Measurements from ENCODE around the gene PHRF1. TPM values are rescaled to one million over a fixed set of nuclear protein-coding genes. Genes with fewer than 3 reads are reported as not detected.

Gene PHRF1
- total and polyA plus RNA-seq, 2 donors from 2014 or later: 7.5 to 30.9 TPM

- no peak overlapping the region for H3K27ac ChIP-seq (ENCODE audit: low read depth in 2 of 2, low read length in 2 of 2)
- TF ChIP-seq, protein P1, sequence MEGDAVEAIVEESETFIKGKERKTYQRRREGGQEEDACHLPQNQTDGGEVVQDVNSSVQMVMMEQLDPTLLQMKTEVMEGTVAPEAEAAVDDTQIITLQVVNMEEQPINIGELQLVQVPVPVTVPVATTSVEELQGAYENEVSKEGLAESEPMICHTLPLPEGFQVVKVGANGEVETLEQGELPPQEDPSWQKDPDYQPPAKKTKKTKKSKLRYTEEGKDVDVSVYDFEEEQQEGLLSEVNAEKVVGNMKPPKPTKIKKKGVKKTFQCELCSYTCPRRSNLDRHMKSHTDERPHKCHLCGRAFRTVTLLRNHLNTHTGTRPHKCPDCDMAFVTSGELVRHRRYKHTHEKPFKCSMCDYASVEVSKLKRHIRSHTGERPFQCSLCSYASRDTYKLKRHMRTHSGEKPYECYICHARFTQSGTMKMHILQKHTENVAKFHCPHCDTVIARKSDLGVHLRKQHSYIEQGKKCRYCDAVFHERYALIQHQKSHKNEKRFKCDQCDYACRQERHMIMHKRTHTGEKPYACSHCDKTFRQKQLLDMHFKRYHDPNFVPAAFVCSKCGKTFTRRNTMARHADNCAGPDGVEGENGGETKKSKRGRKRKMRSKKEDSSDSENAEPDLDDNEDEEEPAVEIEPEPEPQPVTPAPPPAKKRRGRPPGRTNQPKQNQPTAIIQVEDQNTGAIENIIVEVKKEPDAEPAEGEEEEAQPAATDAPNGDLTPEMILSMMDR (IDR thresholded peaks at IDR 0.05; ENCODE audit: borderline replicate concordance, extremely low read depth, insufficient read depth): no peak
- H3K36me3 ChIP-seq (ENCODE audit: control insufficient read depth in 2 of 3, insufficient read depth in 3 of 3, low read length in 3 of 3): peaks cover 0 to 20% (median 10%) of the 10 kb centered on the region in 3 donors
- no peak overlapping the region for H3K9ac ChIP-seq (ENCODE audit: low read length in 3 of 3)
- no peak for FAIRE-seq
- H3K4me1 ChIP-seq (ENCODE audit: control insufficient read depth in 2 of 3, insufficient read depth in 2 of 3, low read depth in 1 of 3, low read length in 3 of 3): peaks cover 0 to 29% (median 11%) of the 10 kb centered on the region in 3 donors
- H3K9me3 ChIP-seq (ENCODE audit: control insufficient read depth in 2 of 3, insufficient read depth in 1 of 3, low read length in 3 of 3): no peaks in the 10 kb centered on the region
- H3K4me3 ChIP-seq (ENCODE audit: low read length in 3 of 3): no peak overlapping the region
- no peaks in the 10 kb centered on the region for H3K27me3 ChIP-seq (ENCODE audit: control insufficient read depth, insufficient read depth, low read length)
- DNase-seq: no peak
- intact Hi-C loops (cut with DNase I): no loop called here
Observed at GRCh38 chr11:581752-582151, 5.5 kb downstream of the PHRF1 start.

DNA sequence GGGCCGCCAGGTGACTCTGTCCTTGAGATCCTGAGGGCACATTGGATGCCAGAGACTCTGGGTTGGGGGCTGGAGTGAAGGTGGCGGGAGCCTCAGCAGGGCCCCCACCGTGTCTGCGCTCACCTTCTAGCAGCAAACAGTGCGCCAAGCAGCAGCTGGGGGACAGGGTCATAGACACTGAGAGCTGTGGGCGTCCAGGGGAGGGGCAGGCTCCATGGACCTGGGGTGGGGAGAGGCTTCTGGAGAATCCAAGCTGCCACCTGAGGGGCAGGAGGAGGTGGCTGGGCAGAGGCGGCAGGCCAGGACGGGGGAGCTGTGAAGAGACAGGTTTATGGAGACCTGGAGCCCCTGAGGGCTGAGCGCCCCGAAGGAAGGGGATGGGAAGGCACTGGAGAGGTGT, 8.0 kb downstream of the PHRF1 start:
- Histone ChIP-seq H3K9ac (ENCODE audit: low read length in 3 of 3) (no peak overlapping the region), H3K36me3 (ENCODE audit: control insufficient read depth in 2 of 3, insufficient read depth in 3 of 3, low read length in 3 of 3) (peaks cover 0 to 32% (median 16%) of the 10 kb centered on the region in 3 donors), H3K27me3 (ENCODE audit: control insufficient read depth, insufficient read depth, low read length) (no peaks in the 10 kb centered on the region), H3K4me1 (ENCODE audit: control insufficient read depth in 2 of 3, insufficient read depth in 2 of 3, low read depth in 1 of 3, low read length in 3 of 3) (peaks cover 0 to 11% (median 0%) of the 10 kb centered on the region in 3 donors), H3K27ac (ENCODE audit: low read depth in 2 of 2, low read length in 2 of 2) (no peak overlapping the region), H3K4me3 (ENCODE audit: low read length in 3 of 3) (no peak overlapping the region), H3K9me3 (ENCODE audit: control insufficient read depth in 2 of 3, insufficient read depth in 1 of 3, low read length in 3 of 3) (no peaks in the 10 kb centered on the region)
- TF ChIP-seq, protein P1 (IDR thresholded peaks at IDR 0.05; ENCODE audit: borderline replicate concordance, extremely low read depth, insufficient read depth): no peak
- FAIRE-seq: no peak
- intact Hi-C loops (cut with DNase I): no loop called here
- no peak for DNase-seq

GRCh38 chr11:586376-587316, 10.4 kb downstream of the PHRF1 start:
- Histone ChIP-seq H3K36me3 (ENCODE audit: control insufficient read depth in 2 of 3, insufficient read depth in 3 of 3, low read length in 3 of 3) (peaks cover 0 to 47% (median 25%) of the 10 kb centered on the region in 3 donors), H3K27me3 (ENCODE audit: control insufficient read depth, insufficient read depth, low read length) (no peaks in the 10 kb centered on the region), H3K27ac (ENCODE audit: low read depth in 2 of 2, low read length in 2 of 2) (no peak overlapping the region), H3K4me3 (ENCODE audit: low read length in 3 of 3) (no peak overlapping the region), H3K4me1 (ENCODE audit: control insufficient read depth in 2 of 3, insufficient read depth in 2 of 3, low read depth in 1 of 3, low read length in 3 of 3) (no peaks in the 10 kb centered on the region), H3K9me3 (ENCODE audit: control insufficient read depth in 2 of 3, insufficient read depth in 1 of 3, low read length in 3 of 3) (no peaks in the 10 kb centered on the region), H3K9ac (ENCODE audit: low read length in 3 of 3) (no peak overlapping the region)
- no peak for FAIRE-seq
- DNase-seq: no peak
- intact Hi-C loops (cut with DNase I): no loop called here
- TF ChIP-seq, protein P1 (IDR thresholded peaks at IDR 0.05; ENCODE audit: borderline replicate concordance, extremely low read depth, insufficient read depth): no peak

Measured in kidney (tissue), 14 donors.